Measurements from ENCODE around the gene C10orf67.
"Not testable (repeated sequence)": the region's sequence is repeated elsewhere in the genome, so short reads cannot be mapped to it uniquely, and the experiment has no call there.

Gene C10orf67

DNA sequence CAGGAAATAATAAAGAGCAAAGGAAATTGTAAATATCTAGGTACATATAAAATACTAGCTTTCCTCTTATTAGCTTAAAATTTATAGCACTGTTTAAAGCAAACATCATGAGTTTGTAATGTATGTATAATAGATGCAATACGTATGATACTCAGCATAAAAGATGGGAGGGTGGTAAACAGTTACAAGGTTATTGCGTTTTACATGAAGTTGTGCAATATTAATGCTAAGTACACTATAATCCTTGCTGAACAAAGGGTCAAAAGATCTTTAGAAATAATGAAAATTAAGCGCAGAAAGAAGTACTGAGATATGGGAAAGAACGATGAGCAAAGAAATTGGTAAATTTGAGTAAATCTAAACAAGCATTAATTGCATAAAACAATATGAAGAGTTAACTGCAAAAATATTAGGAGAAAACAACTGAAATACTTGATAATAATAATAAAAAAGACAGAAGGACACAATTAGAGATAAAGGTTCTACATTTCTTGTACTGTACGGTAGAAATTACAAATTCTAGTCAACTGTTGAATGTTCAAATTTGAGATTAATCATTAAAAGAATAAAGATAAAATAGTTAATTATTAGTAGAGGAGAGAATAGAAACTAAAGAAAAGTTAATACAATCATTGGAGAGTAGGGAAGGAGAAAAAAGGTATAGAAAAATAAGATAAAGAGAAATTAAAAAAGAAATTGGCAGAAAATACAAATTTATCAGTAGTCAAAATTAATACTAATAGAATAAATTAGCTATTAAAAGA, 17.9 kb downstream of the C10orf67 start:
- DNase-seq (ENCODE audit: low read depth in 1 of 2, low spot score in 1 of 2), result no peak

DNA sequence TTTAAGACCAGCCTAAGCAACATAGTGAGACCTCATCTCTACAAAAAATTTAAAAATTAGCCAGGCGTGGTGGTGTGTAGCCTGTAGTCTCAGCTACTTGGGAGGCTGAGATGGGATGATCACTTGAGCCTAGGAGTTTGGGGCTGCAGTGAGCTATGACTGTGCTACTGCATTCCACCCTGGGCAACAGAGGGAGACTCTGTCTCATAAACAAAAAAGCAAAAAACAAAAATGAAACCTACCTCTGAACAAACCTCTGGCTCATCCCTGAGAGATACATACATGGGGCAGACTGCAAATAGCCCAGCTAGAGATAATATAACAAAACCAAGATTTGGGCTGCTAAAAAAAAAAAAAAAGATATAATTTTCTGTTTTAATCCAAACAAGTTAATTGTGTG, 19.5 kb downstream of the C10orf67 start:
- DNase-seq (ENCODE audit: low read depth in 1 of 2, low spot score in 1 of 2), result no peak

DNA sequence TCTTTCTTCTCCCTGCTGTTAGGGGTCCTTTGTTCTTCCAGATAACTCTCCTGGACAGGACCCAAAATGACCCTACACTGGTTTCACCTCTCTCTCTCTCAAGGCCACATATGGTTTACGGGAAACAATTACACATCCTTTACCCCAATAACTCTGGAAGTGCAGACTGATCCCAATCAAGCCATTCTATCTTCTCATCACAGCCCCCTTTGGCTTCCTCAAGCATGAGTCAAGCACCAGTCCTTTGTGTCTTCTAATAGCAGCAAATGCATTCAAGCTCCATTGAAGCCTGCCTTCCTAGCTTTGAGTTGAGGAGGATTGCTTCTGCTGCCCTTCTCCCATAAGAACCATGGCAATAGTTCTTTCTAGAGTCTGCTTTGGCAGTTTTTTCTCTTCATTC, 20.2 kb downstream of the C10orf67 start:
- DNase-seq (ENCODE audit: low read depth in 1 of 2, low spot score in 1 of 2), result no peak

DNA sequence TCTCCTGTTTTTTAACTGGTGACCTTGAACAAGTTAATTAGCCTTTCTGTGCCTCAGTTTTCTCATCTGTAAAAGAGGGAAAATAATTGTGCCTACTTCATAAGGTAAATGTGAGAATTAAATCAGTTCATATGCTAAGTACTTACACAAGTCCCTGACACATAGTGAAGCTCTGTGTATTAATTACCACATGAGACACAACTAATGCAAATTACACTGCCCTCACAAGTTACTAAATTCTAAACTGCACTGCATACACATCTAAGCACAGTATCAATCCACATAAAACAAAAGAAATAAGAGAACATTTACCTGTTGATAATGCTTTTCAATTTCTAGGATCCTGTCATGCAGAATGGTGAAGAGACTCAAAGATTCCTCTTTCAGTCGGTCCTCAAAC, 22.5 kb downstream of the C10orf67 start:
- DNase-seq (ENCODE audit: low read depth in 1 of 2, low spot score in 1 of 2), result no peak

DNA sequence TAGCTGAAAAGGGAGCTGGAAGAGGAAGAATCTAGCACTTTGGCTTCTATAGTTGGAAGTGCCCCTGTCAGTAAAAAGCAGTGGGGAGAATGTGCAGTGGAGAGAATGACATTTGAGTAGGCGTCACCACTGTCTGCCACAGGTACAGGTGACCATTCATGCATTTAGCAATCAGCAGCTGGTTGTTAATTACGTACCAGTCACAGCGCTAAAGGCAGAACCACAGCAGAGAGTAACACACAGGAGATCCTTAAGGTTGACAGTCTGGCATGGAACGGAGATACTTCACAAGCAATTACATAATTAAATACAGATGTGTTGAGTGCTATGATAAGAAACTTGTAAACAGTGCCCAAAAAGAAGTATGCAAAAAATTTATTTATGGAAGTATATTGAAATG, 24.8 kb downstream of the C10orf67 start:
- DNase-seq (ENCODE audit: low read depth in 1 of 2, low spot score in 1 of 2), result no peak

DNA sequence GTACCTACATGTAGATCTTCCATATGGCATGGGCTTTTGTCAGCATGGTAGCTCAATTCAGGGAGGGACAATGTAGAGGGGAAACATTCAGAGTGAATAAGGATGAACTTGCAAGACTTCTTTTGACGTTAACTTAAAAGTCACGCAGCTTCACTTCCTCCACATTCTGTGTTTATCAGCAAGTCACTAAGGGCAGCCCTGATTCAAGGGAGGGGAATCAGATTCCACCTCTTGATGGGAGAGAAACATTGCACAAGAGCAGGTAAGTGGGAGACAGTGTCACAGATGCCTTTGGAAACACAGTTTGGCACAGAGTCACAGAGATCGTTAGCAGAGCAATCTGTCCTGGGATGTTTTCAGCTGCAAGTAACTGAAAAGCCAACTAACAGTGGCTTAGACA, 26.2 kb downstream of the C10orf67 start:
- no peak for DNase-seq (ENCODE audit: low read depth in 1 of 2, low spot score in 1 of 2)

DNA sequence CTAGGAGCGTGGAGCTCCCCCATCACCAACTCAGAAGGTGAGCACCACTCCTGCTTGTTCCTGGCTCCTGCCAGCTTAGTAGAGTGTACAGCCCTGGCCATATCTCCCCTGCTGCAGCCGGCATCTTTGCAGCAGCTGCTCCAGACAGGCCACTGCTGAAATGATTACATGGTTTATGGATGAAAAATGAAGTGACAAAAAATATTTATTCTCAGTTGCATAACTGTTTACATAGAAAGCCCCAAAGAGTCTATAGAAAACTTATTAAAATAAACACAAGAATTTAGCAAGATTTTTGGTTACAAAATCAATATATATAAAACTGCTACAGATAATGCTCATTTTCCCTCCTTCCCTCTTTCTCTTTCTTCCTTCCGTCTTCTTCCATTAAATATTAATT, 27.2 kb downstream of the C10orf67 start:
- no peak for DNase-seq (ENCODE audit: low read depth in 1 of 2, low spot score in 1 of 2)

DNA sequence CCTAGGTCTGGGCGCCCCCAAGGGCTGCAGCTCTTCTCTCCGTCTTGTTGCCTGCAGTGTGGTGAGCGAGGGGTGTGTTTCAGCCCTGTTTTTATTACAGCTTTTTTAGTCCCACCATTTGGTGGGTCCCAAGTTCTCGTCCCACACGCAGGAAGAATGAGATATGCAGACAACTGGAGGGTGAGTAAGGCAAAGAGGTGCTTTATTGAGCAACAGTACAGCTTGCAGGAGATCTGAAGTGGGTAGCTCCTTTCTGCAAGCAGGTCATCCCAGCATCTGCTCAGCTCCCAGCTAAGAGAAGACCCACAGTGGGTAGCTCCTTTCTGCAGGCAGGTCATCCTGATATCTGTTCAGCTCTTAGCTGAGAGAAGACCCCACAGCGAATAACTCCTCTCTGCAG, 28.2 kb downstream of the C10orf67 start:
- no peak for DNase-seq (ENCODE audit: low read depth in 1 of 2, low spot score in 1 of 2)

DNA sequence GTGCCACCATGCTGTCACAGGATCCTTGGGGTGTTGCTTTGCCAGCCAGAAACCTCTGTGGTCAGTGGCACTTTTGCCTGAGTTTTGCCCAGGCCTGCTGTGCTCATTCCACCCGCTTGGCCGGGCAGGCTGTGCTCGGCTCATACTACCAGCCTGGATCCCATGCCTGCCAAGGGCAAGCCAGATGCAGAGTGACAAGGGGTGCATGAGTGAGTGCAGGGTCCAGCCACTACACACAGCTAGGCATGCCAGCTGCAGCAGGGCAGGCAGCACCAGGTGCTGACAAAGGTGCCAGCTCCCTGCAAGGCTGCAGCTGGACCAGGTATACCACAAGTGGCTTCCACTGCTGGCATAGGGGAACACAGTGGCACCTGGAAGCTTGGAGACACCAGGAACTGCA, 28.6 kb downstream of the C10orf67 start:
- no peak for DNase-seq (ENCODE audit: low read depth in 1 of 2, low spot score in 1 of 2)

DNA sequence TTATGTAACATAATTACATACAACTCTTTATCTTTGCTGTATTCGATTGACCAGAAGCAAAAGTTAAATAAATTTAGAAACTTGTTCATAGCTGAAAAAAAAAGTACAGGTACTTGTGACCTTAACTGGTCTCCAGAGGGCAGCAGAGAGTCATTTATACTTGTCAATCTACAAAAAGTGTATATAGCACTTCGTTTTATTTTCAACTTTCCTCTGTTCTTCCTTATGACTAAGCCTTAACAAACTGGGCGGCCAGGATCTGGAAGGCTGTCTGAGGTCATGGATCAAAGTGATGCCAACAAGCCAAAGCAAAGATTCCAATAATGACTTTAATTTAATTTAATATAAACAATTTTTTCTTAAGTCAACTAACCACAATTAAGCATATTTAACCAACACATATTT, 29.8 kb downstream of the C10orf67 start:
- DNase-seq (ENCODE audit: low read depth in 1 of 2, low spot score in 1 of 2), result peak in 1 of 2 donors; percentile 66

DNA sequence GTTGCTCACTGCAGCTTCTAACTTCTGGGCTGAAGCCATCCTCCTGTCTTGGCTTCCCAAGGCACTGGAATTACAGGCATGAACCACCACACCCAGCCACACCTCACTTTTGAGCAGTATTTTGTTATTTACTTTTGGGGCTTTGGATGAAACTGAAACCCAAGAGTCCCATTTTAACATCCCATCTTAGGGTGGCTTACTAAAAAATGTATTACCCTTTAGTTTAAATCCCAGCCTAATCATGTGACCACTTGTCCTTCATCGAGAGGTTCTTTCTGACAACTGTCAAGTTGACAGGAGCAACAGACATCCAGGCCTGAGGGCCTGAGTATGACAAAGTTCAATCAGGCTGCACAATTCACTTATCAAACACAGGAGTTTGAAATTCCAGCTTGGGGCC, 33.6 kb downstream of the C10orf67 start:
- DNase-seq (ENCODE audit: low read depth in 1 of 2, low spot score in 1 of 2), result no peak

DNA sequence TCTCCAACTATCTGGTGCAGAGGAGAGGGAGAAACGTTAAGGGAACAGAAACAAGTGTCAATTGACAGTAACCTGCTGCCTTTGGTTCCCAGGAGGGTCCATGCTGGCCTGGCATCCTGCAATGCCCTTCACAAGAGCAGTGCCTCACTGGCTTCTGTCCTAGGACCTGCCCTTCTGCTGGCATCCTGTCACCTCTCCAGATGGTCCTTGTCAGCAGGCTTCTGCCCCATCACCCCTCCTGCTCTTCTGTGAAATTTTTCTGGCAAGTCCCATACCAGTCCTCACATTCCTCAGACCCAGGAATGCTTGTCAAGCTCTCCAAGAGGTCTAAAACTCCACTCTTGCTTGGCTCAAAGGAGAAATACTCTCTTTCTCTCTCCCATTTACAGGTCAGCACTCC, 34.2 kb downstream of the C10orf67 start:
- DNase-seq (ENCODE audit: low read depth in 1 of 2, low spot score in 1 of 2), result no peak

DNA sequence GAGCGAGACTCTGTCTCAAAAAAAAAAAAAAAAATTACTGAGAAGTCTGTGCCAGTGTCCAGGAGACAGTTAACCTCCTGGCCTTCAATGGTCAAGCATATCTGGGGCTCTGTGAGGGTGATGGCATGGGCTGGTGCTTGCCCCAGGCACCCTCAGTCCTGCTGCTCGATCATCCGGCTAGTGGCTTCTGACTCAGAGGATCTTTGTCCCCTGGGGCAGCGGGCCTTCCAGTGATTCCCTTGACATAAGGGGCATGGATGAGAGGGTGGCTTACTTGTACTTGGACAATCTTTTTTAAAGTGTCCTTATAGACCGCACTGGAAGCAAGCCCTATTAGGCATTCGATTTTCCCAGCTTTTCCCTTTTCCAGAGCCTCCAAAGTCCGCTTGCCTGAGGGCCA, 44.6 kb downstream of the C10orf67 start:
- DNase-seq (ENCODE audit: low read depth in 1 of 2, low spot score in 1 of 2), result not testable (repeated sequence)

DNA sequence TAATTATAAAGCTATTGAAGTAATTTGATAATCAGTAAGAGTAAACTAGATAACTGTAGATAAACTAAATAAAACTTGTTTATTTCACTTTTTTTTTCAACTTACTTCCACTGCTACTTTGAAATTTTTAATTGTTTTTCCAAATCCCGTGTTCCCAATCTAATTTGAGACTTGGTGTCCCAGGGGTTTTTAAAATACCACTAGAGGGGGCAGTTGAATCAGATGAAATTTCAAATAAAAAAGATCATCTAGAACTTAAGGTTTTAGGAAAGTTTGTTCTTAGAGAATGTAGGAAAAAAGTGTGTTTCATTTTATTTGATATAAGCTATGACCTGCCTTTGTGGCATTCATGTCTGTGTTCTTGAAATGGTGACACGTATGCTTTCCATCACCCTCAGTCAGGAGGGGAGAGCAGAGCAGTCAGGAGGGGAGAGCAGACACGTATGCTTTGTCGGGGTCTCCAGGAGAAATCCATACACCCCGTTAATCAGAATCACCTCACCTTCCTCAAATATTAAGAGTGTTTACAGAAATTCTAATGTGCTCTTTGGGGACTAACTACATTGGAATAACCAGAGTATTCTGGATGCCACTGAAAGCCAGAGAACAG, 49.9 kb downstream of the C10orf67 start:
- no peak for DNase-seq (ENCODE audit: low read depth in 1 of 2, low spot score in 1 of 2)

DNA sequence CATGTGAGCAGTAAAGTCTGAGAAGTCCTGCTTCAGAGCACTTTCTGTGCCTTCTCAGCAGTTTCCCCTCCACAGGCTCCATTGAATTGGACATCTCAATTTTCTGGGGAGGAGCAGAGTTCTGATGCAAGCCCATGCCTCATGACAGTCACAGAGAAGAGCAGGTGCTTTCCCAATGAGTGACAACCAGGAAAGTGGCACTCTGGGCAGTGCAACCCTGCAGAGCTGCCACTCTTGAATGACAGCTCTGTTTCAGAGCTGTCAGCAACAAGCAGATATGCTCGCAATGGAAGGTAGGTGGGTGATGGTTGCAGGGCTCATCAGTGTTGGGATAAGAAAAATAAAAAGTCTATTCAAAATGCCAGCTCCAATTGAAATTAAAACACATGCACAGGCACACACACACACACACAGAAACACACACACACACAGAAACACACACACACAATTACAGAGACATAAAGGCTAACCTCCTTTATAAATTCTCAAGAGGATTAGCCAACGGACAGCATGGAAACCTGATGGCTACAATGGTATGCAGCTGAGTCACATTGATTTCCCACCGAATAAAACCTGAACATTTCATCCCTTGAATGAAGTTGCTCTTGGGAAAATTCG, 50.5 kb downstream of the C10orf67 start:
- no peak for DNase-seq (ENCODE audit: low read depth in 1 of 2, low spot score in 1 of 2)

DNA sequence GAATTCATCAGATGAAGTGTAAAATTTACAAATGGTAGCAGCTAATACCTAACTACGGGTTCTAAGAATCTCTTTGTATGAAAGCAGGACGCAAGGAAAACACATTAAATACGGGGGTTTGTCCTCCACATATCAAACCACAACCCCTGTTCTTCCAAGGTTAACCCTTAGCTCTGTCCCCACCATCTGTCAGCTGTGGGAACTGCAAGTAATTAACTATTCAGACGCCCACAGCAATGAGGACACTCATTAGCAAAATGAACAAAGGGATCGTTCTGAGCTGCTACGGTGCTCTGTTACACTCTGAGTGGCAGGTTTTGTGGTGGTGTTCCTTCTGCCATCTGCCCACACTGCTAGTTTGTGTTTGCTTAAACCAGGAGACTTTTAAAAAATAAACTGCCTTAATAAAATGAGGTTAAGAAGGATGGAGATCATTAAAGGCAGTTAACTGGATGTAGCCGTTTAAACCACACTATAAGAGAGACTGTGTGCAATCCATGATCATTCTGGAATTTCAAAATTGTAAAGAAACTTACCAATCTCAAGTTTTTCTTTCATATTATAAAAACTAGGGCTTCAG, 51.4 kb downstream of the C10orf67 start:
- DNase-seq (ENCODE audit: low read depth in 1 of 2, low spot score in 1 of 2), result peak in 1 of 2 donors; percentile 30

DNA sequence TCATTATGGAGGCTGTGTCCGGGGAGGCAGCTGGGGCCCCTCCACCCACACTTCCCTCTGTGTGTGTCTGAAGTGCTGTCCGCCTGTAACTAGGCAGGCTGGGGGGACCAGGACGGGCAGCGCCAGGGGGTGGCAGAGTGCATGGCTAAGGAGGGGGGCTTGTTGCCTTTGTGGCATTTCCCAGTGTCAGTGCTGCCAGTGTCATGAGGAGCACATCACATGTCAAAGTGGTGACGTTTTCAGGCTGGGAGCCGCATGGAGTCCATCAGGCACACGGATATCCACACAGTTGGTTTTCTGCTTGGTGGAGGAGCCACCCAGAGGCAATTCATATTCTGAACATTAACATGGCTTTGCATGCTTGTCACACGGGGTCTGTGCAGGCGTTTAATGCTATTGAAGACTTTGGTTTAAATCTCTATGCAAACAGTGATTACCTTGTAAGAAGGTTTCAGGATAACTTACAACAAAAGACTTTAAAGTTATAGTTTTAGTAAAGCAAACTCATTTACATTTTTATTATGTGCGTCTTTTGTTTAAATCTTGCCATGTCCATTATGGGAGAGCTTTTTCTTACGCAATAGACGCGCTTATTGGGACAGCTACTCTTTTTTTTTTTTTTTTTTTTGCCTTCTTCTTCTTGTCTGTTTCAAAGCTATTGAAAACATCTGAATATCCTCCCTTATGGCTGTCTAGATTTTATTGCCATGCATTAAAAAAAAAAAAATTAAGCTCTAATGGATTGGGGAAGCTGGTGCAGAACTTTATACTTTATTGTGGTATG, 52.9 kb downstream of the C10orf67 start:
- no peak for DNase-seq (ENCODE audit: low read depth in 1 of 2, low spot score in 1 of 2)

DNA sequence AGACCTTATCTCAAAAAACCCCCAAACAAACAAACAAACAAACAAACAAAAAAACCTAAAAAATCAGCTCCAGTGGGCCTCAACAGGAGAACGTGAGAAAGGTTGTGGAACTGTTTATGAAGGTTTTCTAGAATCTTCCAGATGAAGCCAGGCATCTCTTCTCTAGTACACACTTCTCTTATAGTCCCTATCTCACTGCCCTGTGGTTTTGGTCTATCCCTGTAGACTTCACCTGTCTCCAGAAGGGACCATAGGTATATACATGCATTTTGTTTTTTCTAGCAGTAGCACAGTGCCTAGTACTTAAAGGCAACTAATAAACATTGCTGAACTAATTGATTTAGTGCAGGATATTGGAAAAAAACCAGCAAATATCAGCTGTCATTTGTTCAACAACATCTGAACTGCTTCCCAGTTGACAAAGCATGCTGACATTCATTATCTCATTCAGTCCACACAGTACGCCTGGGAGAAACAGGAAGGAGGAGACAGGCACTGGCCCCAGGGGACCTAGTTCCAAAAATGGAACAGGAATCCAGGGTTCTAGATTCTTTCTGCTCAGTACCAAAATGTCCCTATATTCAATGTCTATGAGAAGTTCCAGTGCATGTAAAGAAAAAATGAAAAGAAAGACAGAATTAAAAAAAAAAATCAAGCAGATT, 59.8 kb downstream of the C10orf67 start:
- no peak for DNase-seq (ENCODE audit: low read depth in 1 of 2, low spot score in 1 of 2)

DNA sequence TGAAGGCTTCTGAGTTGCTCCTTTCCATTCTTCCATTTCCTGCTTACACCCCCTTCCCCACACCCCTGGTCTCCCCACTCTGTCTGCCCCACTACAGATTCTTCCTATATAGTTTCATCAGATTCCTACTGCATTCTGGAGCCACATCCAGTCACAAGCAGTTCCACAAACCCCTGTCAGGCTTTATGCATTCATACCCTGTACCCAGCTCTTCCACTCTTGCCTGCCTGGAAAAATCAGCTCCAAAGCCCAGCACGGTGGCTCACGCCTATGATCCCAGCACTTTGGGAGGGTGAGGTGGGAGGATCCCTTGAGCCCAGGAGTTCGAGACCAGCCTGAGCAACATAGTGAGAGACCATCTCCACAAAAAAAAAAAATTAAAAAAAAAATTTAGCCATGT, 60.4 kb downstream of the C10orf67 start:
- no peak for DNase-seq (ENCODE audit: low read depth in 1 of 2, low spot score in 1 of 2)

DNA sequence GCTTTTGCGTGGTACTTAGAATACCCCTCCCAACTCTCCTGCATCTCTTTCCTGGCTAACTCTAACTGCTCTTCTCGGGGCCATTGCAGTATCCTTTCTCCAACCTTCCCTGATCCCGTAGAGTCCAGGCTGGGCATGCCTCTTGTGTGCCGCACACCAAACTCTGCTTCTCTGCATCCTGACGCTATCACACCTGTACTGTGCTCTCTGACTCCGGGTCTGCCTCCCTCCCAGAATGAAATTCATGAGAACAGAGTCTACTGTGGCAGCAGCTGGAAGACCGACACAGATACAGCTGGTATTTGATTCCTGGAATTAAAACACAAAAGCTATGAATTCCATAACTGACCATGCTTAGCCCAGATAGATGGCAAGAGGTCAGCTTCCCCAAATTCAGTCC, 60.9 kb downstream of the C10orf67 start:
- no peak for DNase-seq (ENCODE audit: low read depth in 1 of 2, low spot score in 1 of 2)

DNA sequence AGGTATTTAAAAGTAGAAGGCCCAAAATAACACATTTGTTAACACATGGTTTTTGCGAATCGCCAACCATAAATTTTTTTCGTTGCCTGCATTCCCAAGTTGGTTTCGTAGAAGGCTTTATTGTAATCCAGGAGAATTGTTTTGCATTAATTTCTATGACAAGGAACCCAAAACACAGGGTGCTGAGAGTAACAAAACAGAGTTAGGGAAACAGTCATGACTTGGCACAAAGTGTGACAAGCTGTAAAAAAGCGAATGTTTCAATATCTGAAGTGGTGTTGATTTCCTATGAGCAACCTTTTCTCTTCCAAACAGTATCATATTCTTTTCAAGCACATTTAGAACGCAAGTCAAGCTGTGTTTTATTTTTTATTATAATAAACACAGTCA, 63.6 kb downstream of the C10orf67 start:
- DNase-seq (ENCODE audit: low read depth in 1 of 2, low spot score in 1 of 2), result no peak
